ENCODE measurements around the gene BCL2.
A peak's percentile ranks its signal among the peaks of the same experiment; 100 is the strongest.

The BCL2 gene

DNA sequence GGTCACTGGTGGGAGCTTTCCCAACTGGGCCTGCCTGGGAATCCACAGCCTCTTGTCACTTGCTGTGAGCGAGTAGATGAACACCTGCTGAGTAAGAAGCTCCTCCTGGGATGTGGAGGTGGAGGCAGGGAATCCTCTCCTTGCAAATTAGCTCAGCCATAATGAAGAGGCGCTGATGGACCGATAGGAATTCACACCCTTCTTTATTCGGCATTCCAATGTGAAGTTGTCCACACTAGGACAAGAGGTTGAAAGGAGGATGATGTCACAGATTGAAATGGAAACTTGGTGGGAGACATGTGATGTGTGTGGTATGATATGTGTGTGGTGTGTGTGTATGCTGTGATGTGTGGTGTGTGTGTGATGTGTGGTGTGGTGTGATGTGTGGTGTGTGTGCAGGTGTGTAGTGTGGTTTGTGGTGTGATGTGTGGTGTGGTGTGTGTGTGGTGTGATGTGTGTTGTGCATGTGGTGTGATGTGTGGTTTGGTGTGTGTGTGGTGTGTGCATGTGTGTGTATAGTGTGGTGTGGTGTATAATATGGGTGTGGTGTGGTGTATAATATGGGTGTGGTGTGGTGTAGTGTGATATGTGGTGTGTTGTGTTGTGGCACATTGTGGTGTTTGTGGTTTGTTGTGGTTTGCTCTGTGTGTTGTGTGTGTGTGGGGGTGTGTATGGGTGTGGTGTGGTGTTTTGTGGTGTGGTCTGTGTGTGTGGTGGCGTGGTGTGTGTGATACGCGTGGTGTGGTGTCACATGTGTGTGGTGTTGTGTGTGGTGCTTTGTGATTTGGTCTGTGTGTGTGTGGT lies 216.4 kb downstream of the BCL2 start:
- Mint-ChIP-seq H3K27me3 (ENCODE audit: low read depth, poor library complexity) (peaks cover 17% of the 10 kb centered on the region), H3K9me3 (peaks cover 10% of the 10 kb centered on the region), H3K27ac (no peak overlapping the region), H3K4me3 (no peak overlapping the region), H3K4me1 (peaks cover 64% of the 10 kb centered on the region), H3K36me3 (ENCODE audit: low read depth) (peaks cover 5% of the 10 kb centered on the region)
- no peak for DNase-seq
- TF ChIP-seq, protein P1, sequence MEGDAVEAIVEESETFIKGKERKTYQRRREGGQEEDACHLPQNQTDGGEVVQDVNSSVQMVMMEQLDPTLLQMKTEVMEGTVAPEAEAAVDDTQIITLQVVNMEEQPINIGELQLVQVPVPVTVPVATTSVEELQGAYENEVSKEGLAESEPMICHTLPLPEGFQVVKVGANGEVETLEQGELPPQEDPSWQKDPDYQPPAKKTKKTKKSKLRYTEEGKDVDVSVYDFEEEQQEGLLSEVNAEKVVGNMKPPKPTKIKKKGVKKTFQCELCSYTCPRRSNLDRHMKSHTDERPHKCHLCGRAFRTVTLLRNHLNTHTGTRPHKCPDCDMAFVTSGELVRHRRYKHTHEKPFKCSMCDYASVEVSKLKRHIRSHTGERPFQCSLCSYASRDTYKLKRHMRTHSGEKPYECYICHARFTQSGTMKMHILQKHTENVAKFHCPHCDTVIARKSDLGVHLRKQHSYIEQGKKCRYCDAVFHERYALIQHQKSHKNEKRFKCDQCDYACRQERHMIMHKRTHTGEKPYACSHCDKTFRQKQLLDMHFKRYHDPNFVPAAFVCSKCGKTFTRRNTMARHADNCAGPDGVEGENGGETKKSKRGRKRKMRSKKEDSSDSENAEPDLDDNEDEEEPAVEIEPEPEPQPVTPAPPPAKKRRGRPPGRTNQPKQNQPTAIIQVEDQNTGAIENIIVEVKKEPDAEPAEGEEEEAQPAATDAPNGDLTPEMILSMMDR (IDR thresholded peaks at IDR 0.05): no peak

DNA sequence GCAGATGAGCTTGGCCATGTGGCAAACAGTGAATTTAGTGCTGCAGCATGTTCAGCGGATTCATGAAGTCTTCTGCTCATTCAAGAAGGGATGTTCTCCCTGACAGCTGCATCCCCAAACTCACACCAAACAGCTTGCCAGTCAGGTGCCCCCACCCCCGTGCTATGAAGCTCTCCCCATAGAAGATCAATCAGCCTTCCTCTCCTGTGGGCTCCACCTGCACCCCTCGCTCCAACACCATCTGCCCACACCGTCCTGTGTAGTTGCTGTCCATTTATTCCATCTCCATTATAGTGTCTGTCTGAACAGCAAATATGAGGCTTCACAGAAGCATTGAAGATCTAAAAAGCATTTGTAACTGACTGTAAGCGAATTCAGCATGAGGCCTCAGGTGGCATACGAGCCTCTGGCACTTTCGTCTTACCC lies 218.9 kb downstream of the BCL2 start:
- no peak for DNase-seq
- TF ChIP-seq, protein P1 (IDR thresholded peaks at IDR 0.05): no peak
- Mint-ChIP-seq H3K27ac (no peak overlapping the region), H3K4me3 (no peak overlapping the region), H3K27me3 (ENCODE audit: low read depth, poor library complexity) (peaks cover 14% of the 10 kb centered on the region), H3K36me3 (ENCODE audit: low read depth) (peaks cover 5% of the 10 kb centered on the region), H3K4me1 (peaks cover 70% of the 10 kb centered on the region), H3K9me3 (peaks cover 10% of the 10 kb centered on the region)

DNA sequence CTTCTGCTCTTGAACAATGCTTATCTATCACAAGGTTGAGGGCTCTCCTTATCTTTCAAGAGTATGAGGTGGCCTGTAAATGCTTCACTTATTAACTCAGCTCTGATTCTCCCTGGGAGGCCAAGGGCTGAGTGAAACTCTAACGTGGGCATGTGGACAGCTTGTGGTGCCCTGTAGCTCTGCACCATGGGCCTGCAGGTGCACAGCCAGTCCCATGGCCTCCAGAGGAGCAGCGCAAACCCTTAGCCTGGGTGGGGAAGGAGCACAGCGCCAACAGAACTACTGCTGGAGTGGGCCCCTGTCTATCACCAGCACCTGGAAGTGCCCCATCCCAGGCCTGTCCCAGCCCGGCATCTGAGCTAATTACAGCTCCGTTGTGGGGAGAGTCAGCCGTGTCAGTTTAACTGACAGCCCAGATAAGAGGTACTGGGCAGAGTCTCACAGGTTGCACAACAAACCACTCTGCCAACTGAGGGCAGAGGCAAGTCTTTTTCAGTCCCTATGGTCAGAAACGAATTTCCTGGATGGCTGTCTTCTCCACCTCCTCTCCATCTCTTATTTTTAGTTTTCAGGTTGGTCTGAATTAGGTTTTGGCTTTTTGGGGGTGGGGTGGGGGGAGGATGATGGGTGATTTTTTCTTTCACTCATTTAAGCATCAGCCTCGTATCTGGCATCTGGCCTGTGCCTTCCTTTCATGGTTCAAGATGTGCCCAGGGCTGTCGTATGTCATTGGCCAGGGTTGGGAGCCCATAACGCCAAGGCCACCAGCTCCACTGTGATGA lies 219.5 kb downstream of the BCL2 start:
- H3K27me3 Mint-ChIP-seq (ENCODE audit: low read depth, poor library complexity): peaks cover 18% of the 10 kb centered on the region
- H3K9me3 Mint-ChIP-seq: peaks cover 6% of the 10 kb centered on the region
- no peak overlapping the region for H3K4me3 Mint-ChIP-seq
- peaks cover 1% of the 10 kb centered on the region for H3K36me3 Mint-ChIP-seq (ENCODE audit: low read depth)
- H3K4me1 Mint-ChIP-seq: peaks cover 76% of the 10 kb centered on the region
- no peak overlapping the region for H3K27ac Mint-ChIP-seq
- no peak for DNase-seq
- TF ChIP-seq, protein P1 (IDR thresholded peaks at IDR 0.05): no peak

DNA sequence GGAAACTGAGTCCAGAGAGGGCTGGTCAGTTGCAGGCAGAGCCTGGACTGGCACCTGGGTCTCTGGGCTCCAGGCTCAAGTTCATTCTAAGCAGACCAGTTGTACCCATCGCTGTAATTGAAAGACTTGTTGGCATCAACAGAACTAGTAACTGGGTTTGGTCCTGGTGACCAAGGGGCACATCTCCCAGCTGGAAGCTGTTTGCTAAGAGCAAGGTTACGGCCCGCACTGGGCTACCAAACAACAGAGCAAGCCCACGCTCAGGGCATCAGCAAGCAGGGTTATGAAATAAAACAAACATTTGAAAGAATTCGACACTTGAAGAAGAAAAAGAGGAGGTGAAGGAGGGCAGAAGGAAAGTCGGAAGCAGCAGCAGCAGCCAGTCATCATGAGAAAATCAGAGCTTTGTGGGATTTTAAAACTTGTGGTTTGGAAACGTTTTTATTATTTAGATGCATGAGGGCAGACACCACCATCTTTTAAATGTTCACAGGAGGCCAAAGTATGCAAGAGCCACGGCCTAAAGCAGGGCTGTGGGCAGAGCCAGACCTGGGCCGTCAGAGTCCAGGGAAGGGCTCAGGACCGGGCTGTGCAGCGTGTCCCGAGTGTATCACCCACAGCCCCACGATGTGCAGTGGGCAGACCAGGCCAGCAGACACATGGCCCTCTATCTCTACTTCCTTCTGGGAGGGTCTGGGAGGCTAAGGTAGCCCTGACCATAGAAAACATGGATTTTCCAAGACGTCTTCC lies 220.3 kb downstream of the BCL2 start:
- TF ChIP-seq, protein P1 (IDR thresholded peaks at IDR 0.05): no peak
- H3K4me3 Mint-ChIP-seq: no peak overlapping the region
- no peak overlapping the region for H3K27ac Mint-ChIP-seq
- peaks cover under 1% of the 10 kb centered on the region for H3K36me3 Mint-ChIP-seq (ENCODE audit: low read depth)
- peaks cover 5% of the 10 kb centered on the region for H3K9me3 Mint-ChIP-seq
- no peak for DNase-seq
- peaks cover 17% of the 10 kb centered on the region for H3K27me3 Mint-ChIP-seq (ENCODE audit: low read depth, poor library complexity)
- H3K4me1 Mint-ChIP-seq: peaks cover 80% of the 10 kb centered on the region

DNA sequence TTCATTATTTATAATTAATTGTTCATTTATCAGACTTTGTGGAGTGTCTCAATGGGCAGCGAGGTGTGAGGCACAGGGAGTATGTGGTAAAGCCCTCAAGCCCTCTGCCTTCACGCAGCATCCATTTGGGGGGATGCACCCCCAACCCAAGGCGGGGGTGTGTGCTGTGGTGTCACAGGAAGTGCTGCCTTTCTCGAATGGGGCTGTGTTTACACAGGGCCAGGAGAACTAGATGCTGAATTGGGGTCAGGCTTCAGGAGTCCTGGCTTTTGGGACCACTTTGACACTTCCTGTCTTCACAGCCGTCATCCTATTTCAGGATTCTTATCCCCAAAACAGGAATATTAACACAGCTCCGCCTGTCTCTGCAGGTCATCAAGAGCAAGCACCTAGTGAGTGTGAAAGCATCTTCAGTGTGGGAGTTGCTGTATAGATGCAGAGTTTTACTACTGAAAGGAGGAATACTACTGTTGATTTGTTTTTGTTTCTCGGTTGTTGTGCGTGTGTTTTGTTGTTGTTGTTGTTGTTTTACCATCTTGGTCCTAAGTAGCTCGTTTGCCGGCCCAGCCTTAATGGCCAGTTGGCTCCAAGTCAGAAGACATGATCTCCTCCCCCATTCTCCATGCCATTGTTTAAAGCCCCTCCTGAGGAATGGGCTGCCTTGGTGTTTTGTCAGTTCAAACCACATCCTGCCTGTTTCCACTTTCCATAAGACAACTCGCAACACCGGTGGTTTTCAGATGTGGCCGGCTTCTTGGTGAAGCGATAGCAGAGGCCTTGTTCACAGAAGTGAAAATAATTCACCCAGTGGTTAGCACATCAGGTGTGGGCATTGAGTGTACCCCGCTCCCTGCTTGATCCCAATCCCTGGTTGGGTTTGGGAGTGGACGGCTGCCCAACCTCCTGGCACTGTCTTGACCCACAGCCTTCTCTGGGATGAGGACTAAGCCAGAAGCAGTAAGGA lies 221.3 kb downstream of the BCL2 start:
- H3K4me3 Mint-ChIP-seq: no peak overlapping the region

More for the DNA sequence above, 221.3 kb downstream of the BCL2 start:
- no peak for DNase-seq
- Mint-ChIP-seq H3K27me3 (ENCODE audit: low read depth, poor library complexity) (peaks cover 12% of the 10 kb centered on the region), H3K27ac (peak overlapping the region; percentile 50), H3K4me1 (peaks cover 80% of the 10 kb centered on the region), H3K36me3 (ENCODE audit: low read depth) (peaks cover 10% of the 10 kb centered on the region), H3K9me3 (peaks cover 14% of the 10 kb centered on the region)
- TF ChIP-seq, protein P1 (IDR thresholded peaks at IDR 0.05): no peak

Data from nephron progenitor cell (in vitro differentiated cells).